Measurements from ENCODE around the gene GPR32. TPM values are rescaled to one million over a fixed set of nuclear protein-coding genes. Genes with fewer than 3 reads are reported as not detected.
"Not testable (repeated sequence)": the region's sequence is repeated elsewhere in the genome, so short reads cannot be mapped to it uniquely, and the experiment has no call there.

The GPR32 gene
- polyA plus RNA-seq, 1 experiment = not detected

DNA sequence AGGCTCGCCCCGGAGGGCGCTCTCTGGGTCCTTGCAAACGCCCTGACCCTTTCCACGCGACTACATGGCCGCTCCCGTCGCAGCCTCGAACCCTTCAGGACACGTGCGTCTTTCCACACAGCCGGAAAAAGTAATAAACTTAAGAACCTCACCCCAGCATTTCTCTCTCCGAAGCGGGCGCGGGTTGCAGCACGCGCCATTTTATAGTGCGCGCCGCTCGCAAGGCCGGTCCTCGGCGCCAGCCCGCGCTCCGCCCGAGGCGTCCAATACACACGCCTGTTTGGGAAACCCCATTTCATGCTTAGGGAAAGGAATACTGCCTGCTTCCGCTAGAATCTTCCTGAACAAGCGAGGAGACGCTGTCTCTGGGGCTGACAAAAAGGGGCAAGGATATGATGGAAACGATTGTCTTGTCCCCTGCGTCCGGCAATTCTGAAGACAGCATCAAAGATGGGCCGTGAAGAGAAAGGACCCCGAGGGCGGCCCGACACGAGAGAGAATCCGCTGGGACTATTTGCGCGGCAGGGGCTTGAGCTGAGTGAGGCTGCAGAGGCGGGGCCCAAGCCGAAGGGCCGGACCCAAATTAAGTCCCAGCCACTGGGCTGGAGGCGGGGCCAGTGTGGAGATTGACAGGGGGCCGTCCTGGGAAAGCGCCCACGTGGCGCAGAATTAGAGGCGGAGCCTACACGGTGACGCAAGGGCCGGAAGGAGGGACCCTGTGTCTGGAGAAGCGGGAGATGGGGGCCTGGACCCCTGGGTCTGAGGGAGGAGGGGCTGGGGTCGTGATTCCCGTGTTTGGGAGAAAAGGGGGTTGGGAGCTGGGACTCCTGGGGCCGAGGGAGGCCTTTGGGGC is 34.4 kb downstream of the GPR32 start:
- CTCF ChIA-PET = interaction anchor here (1.8 kb wide), 1 partner anchor 80 kb away, joined by 8 read pairs; no protein-coding TSS in a partner anchor
- POLR2A ChIA-PET = interaction anchor here (0.6 to 2.1 kb wide), 9 partner anchors 9 to 293 kb away, joined by 3 to 15 read pairs (median 6); partner anchors contain the start of gene JOSD2
- peak overlapping the region; percentile 100 for H3K27ac ChIP-seq (ENCODE audit: low read depth, low read length)

DNA sequence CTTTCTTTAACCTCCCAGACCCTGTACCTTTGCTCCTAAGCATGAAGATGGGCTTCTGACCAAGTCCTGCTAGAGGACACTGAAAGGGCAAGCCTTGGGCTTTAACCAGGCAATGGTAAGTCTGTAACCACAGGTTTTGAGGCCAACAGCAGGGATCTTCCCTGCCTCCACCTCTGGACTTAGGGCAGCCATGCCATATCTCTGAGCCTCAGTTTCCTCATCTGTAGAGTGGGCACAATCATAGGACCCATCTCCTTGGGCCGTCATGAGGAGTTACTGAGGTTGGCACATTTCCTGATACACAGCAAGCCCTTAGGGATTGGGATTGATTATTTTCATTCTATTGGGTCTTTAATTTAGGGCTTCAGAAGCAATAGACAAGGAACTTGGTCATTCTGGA is 38.6 kb downstream of the GPR32 start:
- ChIA-PET POLR2A (no interaction called here), CTCF (no interaction called here)
- Histone ChIP-seq H3K9me3 (ENCODE audit: control insufficient read depth, insufficient read depth, low read length) (no peaks in the 10 kb centered on the region; the same call in 1 of the 2 replicates), H3K27me3 (ENCODE audit: control insufficient read depth, insufficient read depth, low read length) (no peaks in the 10 kb centered on the region), H3K4me3 (ENCODE audit: low read depth, low read length) (no peak overlapping the region), H3K27ac (ENCODE audit: low read depth, low read length) (no peak overlapping the region)
- no peak for TF ChIP-seq CTCF (IDR thresholded peaks at IDR 0.05; ENCODE audit: low read depth, low read length)
- DNase-seq (ENCODE audit: low read depth, low spot score) = no peak

More for the DNA sequence above, 34.4 kb downstream of the GPR32 start:
- Histone ChIP-seq H3K27me3 (ENCODE audit: control insufficient read depth, insufficient read depth, low read length) (no peaks in the 10 kb centered on the region), H3K4me3 (ENCODE audit: low read depth, low read length) (peak overlapping the region; percentile 99), H3K9me3 (ENCODE audit: control insufficient read depth, insufficient read depth, low read length) (no peaks in the 10 kb centered on the region; the same call in 1 of the 2 replicates)
- no peak for TF ChIP-seq CTCF (IDR thresholded peaks at IDR 0.05; ENCODE audit: low read depth, low read length)
- DNase-seq (ENCODE audit: low read depth, low spot score) = peak; percentile 98

DNA sequence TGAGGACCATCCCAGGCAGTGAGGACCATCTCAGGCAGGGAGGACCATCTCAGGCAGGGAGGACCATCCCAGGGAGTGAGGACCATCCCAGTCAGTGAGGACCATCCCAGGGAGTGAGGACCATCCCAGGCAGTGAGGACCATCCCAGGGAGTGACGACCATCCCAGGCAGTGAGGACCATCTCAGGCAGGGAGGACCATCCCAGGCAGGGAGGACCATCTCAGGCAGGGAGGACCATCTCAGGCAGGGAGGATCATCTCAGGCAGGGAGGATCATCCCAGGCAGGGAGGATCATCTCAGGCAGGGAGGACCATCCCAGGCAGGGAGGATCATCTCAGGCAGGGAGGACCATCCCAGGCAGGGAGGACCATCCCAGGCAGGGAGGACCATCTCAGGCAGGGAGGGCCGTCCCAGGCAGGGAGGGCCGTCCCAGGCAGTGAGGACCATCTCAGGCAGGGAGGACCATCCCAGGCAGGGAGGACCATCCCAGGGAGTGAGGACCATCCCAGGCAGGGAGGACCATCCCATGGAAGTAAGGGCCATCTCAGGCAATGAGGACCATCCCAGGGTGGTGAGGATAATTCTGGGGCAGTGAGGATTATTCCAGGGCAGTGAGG is 41.5 kb downstream of the GPR32 start:
- DNase-seq (ENCODE audit: low read depth, low spot score); H3K27me3 ChIP-seq (ENCODE audit: control insufficient read depth, insufficient read depth, low read length); H3K9me3 ChIP-seq (ENCODE audit: control insufficient read depth, insufficient read depth, low read length); POLR2A ChIA-PET; H3K4me3 ChIP-seq (ENCODE audit: low read depth, low read length); CTCF ChIA-PET; H3K27ac ChIP-seq (ENCODE audit: low read depth, low read length): not testable (repeated sequence)

DNA sequence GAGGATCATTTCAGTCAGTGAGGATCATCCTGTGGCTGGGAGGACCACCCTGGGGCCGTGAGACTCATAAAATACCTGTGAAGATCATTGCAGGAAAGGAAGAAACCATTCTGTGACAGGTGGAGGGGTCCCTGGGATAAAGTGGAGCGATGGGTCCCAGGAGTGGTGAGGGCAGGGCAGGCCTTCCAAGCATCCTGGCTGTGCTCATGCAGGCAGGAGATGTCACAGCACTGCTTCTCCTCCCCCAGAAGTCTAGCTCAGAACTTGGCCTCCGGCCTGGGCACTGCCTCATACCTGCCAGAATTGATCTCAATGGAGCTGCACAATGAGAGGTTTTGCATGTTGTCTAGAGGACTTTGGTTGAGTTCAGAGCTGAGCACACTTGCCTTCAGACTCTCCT is 42.2 kb downstream of the GPR32 start:
- POLR2A ChIA-PET = no interaction called here

DNA sequence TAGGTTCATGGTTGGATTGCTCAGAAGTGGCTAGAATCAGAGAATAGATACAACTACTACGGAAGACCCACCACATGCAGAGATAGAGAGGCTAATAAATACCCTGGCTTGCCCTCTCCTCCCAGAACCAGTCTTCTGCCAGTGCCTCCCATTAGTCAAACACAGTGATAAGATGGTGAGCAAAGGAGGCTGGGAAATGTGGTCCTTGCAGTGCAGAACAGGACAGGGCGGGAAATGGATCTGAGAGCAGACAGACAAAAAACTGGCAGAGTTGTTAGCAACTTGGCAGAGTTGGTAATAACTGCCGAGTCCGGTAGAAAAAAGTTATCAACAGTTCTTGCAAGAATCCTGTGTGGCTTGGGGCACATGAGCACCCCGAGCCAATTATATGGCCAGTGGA is 44.6 kb downstream of the GPR32 start:
- H3K27ac ChIP-seq (ENCODE audit: low read depth, low read length) = no peak overlapping the region
- no peak overlapping the region for H3K4me3 ChIP-seq (ENCODE audit: low read depth, low read length)
- no peak for DNase-seq (ENCODE audit: low read depth, low spot score)
- TF ChIP-seq CTCF (IDR thresholded peaks at IDR 0.05; ENCODE audit: low read depth, low read length) = no peak
- CTCF ChIA-PET = no interaction called here
- peaks cover 21% of the 10 kb centered on the region for H3K27me3 ChIP-seq (ENCODE audit: control insufficient read depth, insufficient read depth, low read length)
- POLR2A ChIA-PET = no interaction called here
- H3K9me3 ChIP-seq (ENCODE audit: control insufficient read depth, insufficient read depth, low read length) = peaks cover 6% of the 10 kb centered on the region

More for the DNA sequence above, 42.2 kb downstream of the GPR32 start:
- Histone ChIP-seq H3K27me3 (ENCODE audit: control insufficient read depth, insufficient read depth, low read length) (peaks cover 2% of the 10 kb centered on the region), H3K4me3 (ENCODE audit: low read depth, low read length) (no peak overlapping the region), H3K9me3 (ENCODE audit: control insufficient read depth, insufficient read depth, low read length) (no peaks in the 10 kb centered on the region; the same call in 1 of the 2 replicates), H3K27ac (ENCODE audit: low read depth, low read length) (no peak overlapping the region)
- no peak for DNase-seq (ENCODE audit: low read depth, low spot score)
- TF ChIP-seq CTCF (IDR thresholded peaks at IDR 0.05; ENCODE audit: low read depth, low read length) = no peak
- CTCF ChIA-PET = no interaction called here

Data from AG04450 (cell line).